DMS114 treated with DMSO at 0.1 percent for 48 hours (cell line): ENCODE results near the gene PPP1R14C.
"Not testable (repeated sequence)": the region's sequence is repeated elsewhere in the genome, so short reads cannot be mapped to it uniquely, and the experiment has no call there.

Source experiments
- DNase-seq: peaks from one replicate; lab custom pipeline; 2025; ENCODE audit not compliant: unreplicated experiment; lab: John Stamatoyannopoulos, UW

Gene PPP1R14C

DNA sequence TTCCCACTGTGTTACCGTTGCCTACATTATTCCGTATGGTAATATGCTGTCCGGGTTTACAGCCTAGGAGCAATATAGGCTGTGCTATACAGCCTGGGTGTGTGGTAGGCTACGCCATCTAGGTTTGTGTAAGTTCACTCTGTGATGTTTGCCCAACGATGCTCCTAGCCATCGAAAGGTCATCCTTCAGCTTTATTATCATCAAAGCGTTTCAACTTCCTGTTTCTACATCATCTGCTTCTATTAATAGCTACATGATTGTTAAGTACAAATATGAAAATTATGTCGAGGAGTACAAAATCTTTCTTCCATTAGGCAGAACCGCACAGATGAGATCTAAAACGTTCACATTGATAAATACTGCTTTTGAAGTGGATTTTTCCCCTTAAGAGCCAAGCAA is 69.9 kb downstream of the PPP1R14C start:
- no peak for DNase-seq

DNA sequence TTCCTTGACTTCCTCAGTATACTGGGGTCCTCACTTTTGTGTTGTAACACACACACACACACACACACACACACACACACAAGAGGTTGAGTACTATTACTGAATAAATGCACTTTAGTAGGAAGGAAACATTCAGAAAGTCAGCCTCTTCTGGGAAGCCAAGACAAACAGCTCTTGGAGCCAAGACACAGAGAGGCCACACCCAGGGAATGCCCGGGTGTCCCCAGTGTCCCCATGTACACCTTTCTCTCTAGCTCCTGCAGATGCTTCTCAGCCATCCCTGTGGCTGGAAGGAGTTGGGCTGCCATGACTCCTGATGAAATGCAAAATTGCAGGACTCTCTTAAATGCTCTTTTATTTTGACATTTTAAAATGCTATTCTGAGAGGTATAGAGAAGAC is 70.5 kb downstream of the PPP1R14C start:
- no peak for DNase-seq

DNA sequence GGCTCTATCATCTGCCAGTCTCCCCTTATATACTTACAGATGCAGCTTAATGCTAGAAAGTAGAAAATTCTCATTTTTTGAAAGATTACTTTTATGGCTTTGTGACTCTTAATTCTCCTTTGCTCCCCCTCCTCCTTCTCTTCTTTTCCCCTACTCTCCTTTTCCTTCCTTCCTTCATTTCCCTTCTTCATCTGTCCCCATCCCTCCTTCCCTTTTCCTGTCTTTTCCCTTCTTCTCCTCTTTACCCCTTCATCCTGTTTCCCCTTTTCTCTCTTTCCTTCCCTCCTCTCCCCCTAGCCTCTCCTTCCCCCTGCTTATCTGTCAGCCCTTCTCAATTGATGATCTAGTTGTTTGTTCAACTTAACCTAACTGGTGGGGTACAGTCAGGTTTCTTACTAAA is 71.5 kb downstream of the PPP1R14C start:
- DNase-seq = no peak

DNA sequence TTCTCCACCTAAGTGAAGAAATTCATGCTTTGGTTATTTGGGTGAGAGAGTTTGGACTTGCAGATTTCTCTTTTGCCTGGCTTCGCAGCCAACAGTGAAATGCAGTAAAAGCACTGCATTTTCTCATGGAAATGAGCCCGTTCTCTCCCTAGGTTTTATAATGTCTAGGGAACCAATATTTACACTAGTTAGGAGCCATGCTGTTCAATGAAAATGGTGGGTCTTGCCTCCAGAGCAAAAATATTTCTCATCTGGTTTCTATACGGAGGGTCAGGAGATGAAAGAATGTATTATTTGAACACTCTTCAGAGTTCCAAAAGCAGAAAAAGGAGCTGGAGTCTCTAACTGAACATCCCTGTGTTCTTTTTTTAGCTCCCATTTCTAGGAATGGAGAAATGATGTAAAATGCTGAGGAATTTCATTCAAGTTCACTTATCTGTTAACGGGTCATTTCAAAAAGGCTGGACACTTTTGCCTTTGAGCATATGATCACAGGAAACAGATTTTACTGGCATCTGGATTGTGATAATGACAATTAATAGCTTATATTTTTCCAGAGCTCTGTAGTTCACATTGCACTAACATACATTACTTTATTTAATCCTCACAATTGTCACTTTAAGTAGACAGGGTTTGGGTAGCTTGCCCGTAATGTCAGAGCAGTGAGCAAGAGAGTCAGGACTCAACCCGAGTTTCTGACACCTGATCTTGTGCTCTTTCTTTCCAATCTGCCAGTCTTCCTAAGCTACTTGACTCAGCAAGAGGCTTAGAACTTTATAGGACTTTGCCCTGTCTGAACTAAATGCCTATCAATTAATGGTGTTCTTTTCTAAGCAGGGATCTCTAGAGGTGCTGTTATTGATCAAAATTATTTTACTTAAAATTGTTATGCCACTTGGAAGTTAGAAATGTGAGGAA is 78.0 kb downstream of the PPP1R14C start:
- no peak for DNase-seq

DNA sequence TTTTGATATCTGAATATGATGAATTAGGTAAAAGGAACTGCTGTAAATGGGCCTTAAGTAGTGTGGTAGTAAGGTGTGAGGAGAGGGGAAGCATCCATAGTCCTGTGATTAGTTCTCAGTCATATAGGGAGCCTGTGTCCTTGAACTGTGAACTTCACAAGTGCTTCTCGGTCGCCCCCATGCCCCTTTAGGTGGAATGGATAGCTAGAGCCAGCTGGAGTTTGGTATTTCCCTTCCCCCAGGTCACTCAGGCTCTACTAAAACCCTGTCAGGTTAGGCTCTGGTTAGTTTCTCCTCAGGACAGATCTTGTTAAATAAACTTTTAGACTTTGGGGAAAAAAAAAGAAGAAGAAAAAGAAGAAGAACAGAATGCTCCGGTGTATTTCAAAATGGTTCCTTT is 82.0 kb downstream of the PPP1R14C start:
- no peak for DNase-seq

DNA sequence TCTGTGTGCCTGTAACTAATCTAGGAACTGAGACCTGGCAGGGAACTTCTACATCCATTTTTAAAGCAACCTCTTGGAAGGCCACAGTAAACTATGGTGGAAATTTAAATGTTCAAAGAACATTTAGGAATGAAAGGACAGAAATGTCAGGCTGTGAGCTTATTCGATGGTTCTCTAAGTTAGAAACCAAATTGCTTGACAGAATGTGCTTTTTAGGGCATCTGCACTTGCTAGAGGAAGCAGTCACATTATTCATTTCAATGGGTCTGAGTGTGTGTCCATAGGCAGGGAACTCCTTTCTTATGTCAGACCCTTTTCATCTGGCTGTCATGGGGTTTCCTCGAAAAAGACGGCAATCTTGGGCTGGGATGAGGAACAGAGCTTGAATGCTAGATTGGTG is 84.4 kb downstream of the PPP1R14C start:
- DNase-seq = no peak

DNA sequence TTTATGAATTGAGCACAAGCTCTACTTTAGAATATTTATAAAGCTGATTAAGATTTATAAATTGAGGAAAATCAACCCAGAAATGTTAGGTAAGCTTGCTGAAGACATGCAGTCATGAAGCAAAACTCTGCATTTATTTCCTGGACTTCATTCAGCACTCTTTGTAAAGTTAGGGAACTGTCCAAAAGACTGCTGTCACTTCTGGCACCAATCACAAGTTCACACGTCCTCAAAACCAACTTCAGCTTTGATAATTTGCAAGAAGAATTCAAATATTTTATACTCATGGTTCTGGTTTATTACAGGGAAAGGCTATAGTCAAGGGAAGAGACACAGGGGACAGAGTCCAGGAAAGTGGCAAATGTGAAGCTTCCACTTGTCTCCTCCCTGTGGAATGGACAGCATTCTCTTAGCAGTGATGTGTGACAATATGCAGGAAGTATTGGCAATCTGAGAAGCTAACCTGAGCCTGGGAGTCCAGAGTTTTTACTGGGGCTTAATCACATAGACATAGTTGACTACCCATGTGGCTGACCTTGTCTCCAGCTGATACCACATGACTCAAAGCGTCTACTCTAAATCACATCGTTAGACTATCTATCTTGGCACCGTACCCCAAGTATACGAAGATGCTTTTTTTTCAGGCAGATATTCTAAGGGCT is 85.4 kb downstream of the PPP1R14C start:
- no peak for DNase-seq

DNA sequence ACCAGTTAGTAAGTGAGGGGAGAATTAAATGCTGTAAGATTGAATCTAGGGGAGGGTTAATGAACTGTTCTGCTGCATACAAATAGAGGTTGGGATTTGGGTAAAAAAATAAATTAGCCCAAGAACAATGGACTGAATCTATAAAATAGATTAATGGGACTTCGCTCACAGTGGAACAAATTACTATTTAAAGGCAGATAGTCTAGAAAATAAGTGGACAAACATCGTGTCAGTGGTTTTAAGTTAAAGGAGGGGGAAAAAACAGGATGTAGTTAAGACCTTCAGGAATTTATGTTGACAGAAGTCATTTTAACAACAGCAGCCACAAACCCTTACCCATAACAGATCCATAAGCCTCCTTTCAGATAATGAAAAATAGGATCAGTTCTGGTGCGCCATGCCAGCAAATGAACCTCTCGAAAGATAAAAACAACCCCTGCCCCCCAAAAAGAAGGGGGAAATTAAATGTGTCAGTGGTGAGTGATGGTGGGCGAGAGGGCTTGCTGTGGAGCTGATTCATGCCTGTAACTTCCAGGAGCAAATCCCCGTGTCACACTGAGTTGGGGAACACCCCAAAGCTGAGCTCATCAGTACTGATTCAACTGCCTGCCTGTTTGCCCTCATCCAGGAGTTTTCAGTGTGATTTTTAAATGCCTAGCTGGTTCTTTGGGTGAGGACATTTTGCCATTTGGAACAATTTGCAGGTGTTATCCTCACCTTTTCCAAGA is 86.8 kb downstream of the PPP1R14C start:
- no peak for DNase-seq

DNA sequence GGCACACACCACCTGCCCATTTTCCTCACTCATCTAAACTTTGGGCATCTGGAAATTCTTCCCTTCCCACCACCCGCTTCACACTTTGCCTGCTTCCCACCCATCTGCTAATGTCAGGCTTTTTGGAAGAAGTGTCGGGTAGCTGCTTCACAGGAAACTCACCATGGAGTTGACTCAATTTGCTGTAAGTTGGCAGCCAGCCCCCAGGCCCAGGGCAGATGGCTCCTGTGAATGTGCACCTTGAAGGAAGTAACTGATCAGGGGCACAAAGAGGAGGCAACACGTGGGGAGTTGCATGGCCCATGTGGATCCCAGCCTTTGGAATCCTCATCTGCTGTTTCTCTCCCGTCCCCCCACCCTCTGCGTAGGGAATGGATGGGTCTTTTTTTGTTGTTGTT is 87.3 kb downstream of the PPP1R14C start:
- DNase-seq = no peak

DNA sequence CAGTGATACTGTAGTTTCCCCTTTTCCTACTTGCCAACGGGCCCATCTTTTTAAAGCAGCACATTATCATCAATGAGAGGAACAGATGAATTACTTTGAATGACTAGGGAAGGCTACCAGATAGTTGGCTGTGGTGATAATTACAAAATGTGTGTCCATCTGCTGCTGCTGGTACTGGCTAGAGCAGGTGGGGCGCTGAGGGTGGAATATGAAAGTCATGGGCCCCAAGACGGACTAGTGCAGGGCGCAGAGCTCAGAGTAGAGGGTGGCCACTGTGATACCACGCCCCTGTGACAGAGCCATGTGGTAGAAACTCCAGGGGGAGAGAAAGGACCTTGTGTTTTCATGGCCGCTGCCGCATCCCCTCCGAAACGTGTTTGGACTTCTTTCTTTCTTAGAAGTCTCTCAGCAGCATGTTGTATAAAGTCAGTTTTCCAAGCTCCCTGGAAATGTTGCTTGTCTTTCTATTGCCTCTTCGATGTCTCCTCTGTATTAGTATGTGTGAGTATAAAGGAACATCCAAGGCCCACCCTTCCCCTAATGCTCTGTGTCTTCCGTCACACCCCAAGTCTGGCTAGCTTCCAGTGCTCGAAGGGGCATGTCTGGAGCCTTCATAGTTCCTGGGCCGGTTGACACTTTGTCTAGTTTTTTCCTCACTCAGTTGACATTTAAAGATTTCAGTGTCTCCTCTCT is 88.1 kb downstream of the PPP1R14C start:
- DNase-seq = no peak

DNA sequence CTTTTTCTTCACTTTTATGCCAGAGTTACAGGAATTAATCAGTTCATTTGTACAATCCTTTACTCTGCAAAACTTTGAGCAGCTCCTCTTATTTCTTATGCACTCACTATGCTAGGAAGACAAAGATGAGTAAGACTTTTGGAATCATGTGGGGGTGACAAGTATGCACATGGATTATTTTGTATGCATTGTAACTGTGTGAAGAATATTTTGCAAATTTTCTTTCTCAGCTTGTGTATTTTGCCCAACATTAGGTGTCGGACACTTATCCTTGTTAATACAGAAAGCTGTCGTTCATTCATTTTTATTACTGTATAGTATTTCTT is 88.6 kb downstream of the PPP1R14C start:
- no peak for DNase-seq

DNA sequence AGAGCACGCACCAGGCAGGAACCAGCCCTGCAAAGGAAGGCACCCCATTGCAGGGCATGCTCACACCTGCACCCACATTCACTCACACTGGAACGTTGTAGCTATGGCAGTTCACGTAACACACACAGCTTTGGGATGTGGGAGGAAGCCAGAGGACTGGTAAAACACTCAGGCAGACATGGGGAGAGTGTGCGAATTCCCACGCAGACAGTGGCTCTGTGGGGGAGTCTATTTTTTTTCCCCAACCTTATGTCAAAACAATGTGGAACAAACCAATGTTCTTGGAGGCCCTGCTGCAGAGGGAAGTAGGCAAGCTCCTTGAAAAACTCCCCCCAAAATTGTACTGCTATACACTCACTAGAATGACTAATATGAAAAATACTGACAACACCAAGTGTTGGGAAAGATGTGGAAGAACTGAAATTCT is 91.0 kb downstream of the PPP1R14C start:
- no peak for DNase-seq

DNA sequence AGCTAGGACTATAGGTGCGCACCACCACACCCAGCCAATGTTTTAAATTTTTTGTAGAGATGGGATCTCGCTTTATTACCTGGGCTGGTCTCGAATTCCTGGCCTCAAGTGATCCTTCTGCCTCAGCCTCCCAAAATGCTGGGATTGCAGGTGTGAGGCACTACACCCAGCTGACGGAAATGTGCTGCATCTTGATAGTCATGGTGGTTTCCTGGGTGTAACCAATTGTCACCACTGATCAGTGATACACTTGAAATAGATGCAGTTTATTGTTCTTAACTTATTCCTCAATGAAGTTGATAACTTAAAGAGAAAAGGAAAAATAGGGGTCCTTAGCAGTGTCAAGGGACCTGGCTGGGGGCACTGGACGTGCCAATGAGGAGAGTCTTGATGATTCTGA is 92.4 kb downstream of the PPP1R14C start:
- DNase-seq = no peak

DNA sequence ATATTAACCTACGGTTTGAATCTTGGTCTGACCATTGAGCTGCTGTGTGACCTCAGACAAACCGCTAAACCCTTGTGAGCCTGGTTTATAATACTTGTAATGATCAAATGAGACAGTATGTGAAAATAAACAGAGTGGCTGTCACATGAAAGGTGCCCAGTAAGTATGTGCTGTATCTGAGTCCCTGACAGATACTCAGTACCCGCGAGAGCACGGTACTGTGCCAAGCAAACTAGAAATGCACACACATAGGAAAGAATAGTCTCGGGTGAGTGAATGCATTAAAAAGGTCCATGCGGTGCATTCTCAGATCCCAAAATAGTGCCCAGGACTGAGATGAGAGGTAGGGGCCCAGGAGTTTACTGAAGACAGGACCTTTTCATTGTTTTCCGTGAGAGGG is 93.3 kb downstream of the PPP1R14C start:
- DNase-seq = no peak

DNA sequence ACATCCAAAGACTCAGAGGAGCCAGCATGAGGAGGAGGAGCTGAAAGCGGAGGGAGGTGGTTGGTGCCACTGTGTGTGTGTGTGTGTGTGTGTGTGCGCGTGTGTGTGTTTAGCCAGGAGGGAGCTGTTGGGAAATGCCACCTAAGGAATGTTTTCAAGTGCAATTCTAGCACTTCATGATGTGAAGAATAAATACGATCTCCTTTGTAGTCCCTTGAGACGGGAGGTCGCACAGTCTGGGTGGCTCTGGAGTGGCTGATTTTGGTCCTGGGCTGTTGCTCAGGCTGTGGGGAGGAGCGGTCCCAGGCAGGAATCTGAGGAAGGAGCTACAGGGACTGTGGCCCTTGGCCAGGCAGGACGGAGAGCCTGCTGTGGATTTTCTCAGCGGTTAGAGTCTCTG is 93.7 kb downstream of the PPP1R14C start:
- DNase-seq = no peak

DNA sequence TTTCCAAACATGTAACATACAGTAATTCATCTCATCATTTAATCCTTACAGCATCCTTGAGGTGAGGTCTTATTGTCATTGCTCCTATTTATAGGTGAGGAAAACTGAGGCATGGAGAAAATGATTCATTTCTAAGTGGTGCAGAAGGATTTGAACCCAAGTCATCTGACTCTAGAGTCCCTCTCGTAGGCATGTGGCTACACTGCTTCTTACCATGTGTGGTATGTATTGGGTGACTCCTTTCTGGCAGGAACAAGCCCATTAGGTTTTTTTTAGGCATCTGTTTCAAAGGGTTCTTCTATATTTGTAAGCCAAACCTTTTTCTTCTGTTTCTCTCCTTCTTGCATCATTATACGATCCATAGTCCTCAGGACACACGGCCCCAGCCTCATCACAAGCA is 94.8 kb downstream of the PPP1R14C start:
- no peak for DNase-seq

DNA sequence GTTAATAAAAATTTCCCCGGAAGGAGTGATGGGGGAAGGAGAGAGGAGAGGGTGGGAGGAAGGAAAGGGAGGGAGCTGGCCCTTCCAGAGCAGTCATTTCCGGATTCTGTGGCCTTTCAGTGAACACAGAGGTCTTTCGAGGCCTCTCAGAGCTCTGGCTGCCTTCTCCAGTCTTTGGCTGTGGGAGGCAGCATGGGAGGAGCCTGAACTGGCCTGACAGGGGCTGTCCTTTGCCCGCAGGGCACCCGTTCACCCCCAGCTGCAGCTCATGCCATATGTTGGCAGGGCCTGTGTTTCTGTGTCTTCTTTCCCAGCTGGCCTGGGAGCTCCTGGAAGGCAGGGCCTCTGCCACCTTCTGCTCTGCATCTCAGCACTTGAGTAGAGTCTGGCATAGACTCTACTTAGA is 95.5 kb downstream of the PPP1R14C start:
- DNase-seq = no peak

DNA sequence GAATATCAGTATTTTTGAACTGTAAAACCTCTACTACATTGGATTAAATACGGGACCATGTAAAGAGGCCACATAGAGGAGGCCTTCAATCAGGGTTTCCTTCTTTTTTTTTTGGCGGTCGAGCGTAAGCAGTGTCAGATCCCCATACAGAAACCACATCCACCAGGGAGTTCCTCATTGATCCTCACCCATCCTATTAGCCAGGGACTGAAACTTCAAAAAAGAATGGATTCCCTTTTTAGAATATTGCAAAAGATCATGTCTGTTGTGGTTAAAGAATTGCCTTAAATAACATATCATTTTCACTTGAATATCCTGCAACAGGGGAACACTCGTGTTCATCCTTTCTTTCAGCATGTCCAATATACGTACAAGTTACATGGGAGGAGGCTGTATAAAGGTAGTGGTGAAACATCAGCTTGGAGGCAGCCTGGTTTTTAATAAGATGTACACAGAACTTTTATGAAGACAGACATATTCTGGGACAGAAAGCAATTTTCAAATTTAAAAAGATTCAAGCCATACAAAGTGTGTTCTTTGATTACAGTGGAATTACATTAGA is 96.1 kb downstream of the PPP1R14C start:
- no peak for DNase-seq

DNA sequence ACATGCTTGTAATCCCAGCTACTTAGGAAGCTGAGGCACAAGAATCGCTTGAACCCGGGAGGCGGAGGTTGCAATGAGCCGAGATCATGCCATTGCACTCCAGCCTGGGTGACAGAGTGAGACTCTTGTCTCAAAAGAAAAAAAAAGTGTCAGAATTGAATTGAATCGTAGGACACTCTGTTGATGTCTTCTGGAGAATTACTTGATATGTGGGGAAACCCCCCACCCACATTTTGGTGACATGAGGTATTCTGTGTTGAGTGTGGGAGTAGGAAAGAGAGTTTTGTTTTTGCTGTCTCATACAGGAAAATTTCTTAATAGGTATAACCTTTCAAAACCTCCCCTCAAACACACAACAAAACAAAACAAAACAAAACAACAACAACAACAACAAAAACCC is 98.9 kb downstream of the PPP1R14C start:
- not testable (repeated sequence) for DNase-seq

DNA sequence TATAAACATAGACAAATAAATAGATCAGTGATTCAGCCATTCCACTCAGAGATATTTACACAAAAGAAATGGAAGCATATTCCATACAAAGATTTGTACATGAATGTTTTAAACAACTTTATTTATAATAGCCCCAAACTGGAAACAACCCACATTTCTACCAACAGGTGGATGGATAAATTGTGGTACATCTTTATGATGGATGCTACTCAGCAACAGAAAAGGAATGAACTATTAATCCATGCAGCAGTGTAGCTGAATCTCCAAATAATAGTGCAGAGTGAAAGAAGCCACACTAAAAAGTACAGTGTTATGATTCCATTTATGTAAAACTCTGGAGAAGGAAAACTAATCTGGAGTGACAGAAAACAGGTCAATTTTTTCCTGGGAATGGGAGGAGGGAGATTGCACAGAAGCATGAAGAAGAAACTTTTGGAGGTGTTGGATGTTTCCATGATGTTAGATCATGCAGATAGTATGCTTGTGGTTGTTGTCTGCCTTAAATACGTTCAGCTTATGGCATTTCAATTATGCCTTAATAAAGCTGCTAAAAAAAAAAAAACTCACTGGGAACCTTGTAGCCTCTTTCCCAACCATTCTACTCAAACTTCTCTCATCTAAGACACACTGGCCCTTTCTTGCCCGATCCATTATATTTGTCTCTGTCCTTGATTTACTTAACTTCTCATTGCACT is 100.9 kb downstream of the PPP1R14C start:
- DNase-seq = no peak
